CD4-positive, alpha-beta T cell (primary cell): ENCODE data around the gene SLC5A2. TPM values are rescaled to one million over a fixed set of nuclear protein-coding genes. Genes with fewer than 3 reads are reported as not detected.

Experiments used
- ATAC-seq: fragments of 200-7000 bp; cut with Tn5 transposase; one replicate; pipeline ENCODE4 v1.10.0; 2022; ENCODE audit warnings: mild to moderate bottlenecking; ENCODE audit not compliant: poor library complexity
- CTCF ChIA-PET: fragments of 350-600 bp; sonication (Branson Sonifier 250); formaldehyde crosslinking; loops from one replicate; lab custom pipeline; 2021; ENCODE audit warnings: antibody characterized with exemption, inconsistent platforms; lab: Charles Lee
- POLR2A ChIA-PET: fragments of 350-600 bp; sonication (Branson Sonifier 250); formaldehyde crosslinking; loops from one replicate; lab custom pipeline; 2021; ENCODE audit warnings: antibody characterized with exemption, inconsistent platforms; lab: Charles Lee
- DNase-seq, 14 experiments: peaks; one replicate each; pipeline ENCODE4 v3.0.0-alpha.2; 2013 to 2020; ENCODE audit warnings: mixed read lengths in 2 of 14
- H3K27ac ChIP-seq, 2 donors: one replicate each; pipeline versions ENCODE4 v1.5.1 to v1.7.0; 2013; ENCODE audit warnings: low read length in 2 of 2, low read depth in 1 of 2, mild to moderate bottlenecking in 1 of 2
- H3K27me3 ChIP-seq, 2 experiments: 1 replicate in 1 of 2; 2 replicates in 1 of 2; pipeline versions ENCODE4 v1.6.1 to v1.7.0; 2013; ENCODE audit warnings: low read length in 2 of 2, control low read depth in 1 of 2, mild to moderate bottlenecking in 1 of 2, moderate library complexity in 1 of 2; ENCODE audit not compliant: insufficient read depth in 2 of 2, control insufficient read depth in 1 of 2
- H3K36me3 ChIP-seq: one replicate; pipeline ENCODE4 v1.6.1; 2013; ENCODE audit warnings: low read length, control low read depth; ENCODE audit not compliant: insufficient read depth
- H3K4me1 ChIP-seq: one replicate; pipeline ENCODE4 v1.6.1; 2013; ENCODE audit warnings: low read length, control low read depth; ENCODE audit not compliant: insufficient read depth
- H3K4me3 ChIP-seq: one replicate; pipeline ENCODE4 v1.5.1; 2013; ENCODE audit warnings: mild to moderate bottlenecking, low read length, moderate library complexity
- H3K9me3 ChIP-seq, 2 experiments: 1 replicate in 1 of 2; 2 replicates in 1 of 2; pipeline versions ENCODE4 v1.6.1 to v1.7.0; 2013; ENCODE audit warnings: low read length in 2 of 2, mild to moderate bottlenecking in 2 of 2, control low read depth in 1 of 2, moderate library complexity in 1 of 2; ENCODE audit not compliant: control insufficient read depth in 1 of 2, insufficient read depth in 1 of 2
- H3K27ac Mint-ChIP-seq: one replicate; pipeline ENCODE4 v1.8.0; 2020; ENCODE audit warnings: mixed read lengths
- H3K27me3 Mint-ChIP-seq: one replicate; pipeline ENCODE4 v1.8.0; 2021; ENCODE audit warnings: mixed read lengths
- H3K36me3 Mint-ChIP-seq: one replicate; pipeline ENCODE4 v1.8.0; 2021; ENCODE audit warnings: low read depth, mixed read lengths
- H3K4me1 Mint-ChIP-seq: one replicate; pipeline ENCODE4 v1.8.0; 2021; ENCODE audit warnings: low read depth, mixed read lengths
- H3K4me3 Mint-ChIP-seq: one replicate; pipeline ENCODE4 v1.8.0; 2020; ENCODE audit warnings: mild to moderate bottlenecking, mixed read lengths
- H3K9me3 Mint-ChIP-seq: one replicate; pipeline ENCODE4 v1.8.0; 2020; ENCODE audit warnings: mixed read lengths
- CTCF ChIP-seq: fragments of 200-600 bp; IDR thresholded peaks from one replicate; pipeline ENCODE4 v1.8.0; 2022; ENCODE audit warnings: antibody characterized with exemption, mild to moderate bottlenecking
- intact Hi-C, 2 experiments: fragments of 100-400 bp; cut with DNase I in 1 of 2; cut with micrococcal nuclease in 1 of 2; formaldehyde crosslinking; loops; one replicate each; pipeline versions ENCODE4 v1.15.1 to v1.9.0; 2023 to 2025; cut with DNase I, micrococcal nuclease
- total RNA-seq, 174 experiments: library from RNA in 2 of 174; stranded (reverse) in 2 of 174; gene quantifications; one replicate each; pipeline ENCODE4 v1.2.3 and lab custom pipeline; 2021 to 2026

Gene SLC5A2
- total RNA-seq, 2 experiments from 2014 or later, result 4.1 to 5.3 TPM

GRCh38 chr16:31458073-31458843 is 24.7 kb upstream of the SLC5A2 start:
- DNase-seq (peak; percentile 18 to 83 (median 47)), ATAC-seq (peak; percentile 19)
- intact Hi-C loops, result loop anchor here (2.0 to 5.0 kb wide), 6 partner anchors 19 to 409 kb away; partner anchors contain the start of genes RUSF1 (in 1 of the 2), ZNF646 (in 1 of the 2) and ZNF668 (in 1 of the 2)
- Histone ChIP-seq H3K9me3 (peaks cover 0 to 6% of the 10 kb centered on the region in 2 experiments), H3K36me3 (peaks cover 17% of the 10 kb centered on the region), H3K27me3 (no peaks in the 10 kb centered on the region), H3K27ac (peak overlapping the region; percentile 98 to 99), H3K4me1 (peaks cover 61% of the 10 kb centered on the region), H3K4me3 (peak overlapping the region; percentile 97)
- ChIA-PET POLR2A (interaction anchor here (0.6 to 4.4 kb wide), 18 partner anchors 14 to 461 kb away, joined by 3 to 69 read pairs (median 12); partner anchors contain the start of genes FUS, KAT8, PYCARD and RUSF1), CTCF (interaction anchor here (0.5 to 6.2 kb wide), 4 partner anchors 29 to 411 kb away, joined by 3 to 27 read pairs (median 6); no protein-coding TSS in a partner anchor)
- peaks cover 19% of the 10 kb centered on the region for H3K36me3 Mint-ChIP-seq
- no peaks in the 10 kb centered on the region for H3K9me3 Mint-ChIP-seq
- peaks cover 56% of the 10 kb centered on the region for H3K4me1 Mint-ChIP-seq
- peak overlapping the region; percentile 94 for H3K4me3 Mint-ChIP-seq
- TF ChIP-seq CTCF, result no peak
- H3K27me3 Mint-ChIP-seq, result no peaks in the 10 kb centered on the region
- peak overlapping the region; percentile 98 for H3K27ac Mint-ChIP-seq

- DNase-seq (peak; percentile 91 to 99 (median 95)), ATAC-seq (peak; percentile 72)
- Histone ChIP-seq H3K9me3 (peaks cover 0 to 6% of the 10 kb centered on the region in 2 experiments), H3K27me3 (no peaks in the 10 kb centered on the region), H3K4me1 (peaks cover 56% of the 10 kb centered on the region), H3K4me3 (peak within 1 kb of the TSS; percentile 97), H3K36me3 (peaks cover 23% of the 10 kb centered on the region), H3K27ac (peak within 1 kb of the TSS; percentile 98 to 99)
- H3K27me3 Mint-ChIP-seq, result no peaks in the 10 kb centered on the region
- no peaks in the 10 kb centered on the region for H3K9me3 Mint-ChIP-seq
- peak within 1 kb of the TSS; percentile 94 for H3K4me3 Mint-ChIP-seq
- H3K27ac Mint-ChIP-seq, result peak within 1 kb of the TSS; percentile 98
- TF ChIP-seq CTCF, result peak; percentile 71
- peaks cover 49% of the 10 kb centered on the region for H3K4me1 Mint-ChIP-seq
- CTCF ChIA-PET, result interaction anchor here (0.5 to 6.2 kb wide), 6 partner anchors 16 to 410 kb away, joined by 3 to 27 read pairs (median 6); partner anchors contain the start of gene ZNF843
- intact Hi-C loops, result loop anchor here (1.0 to 5.0 kb wide), 8 partner anchors 18 to 536 kb away; partner anchors contain the start of genes RUSF1 (in 2 of the 2), FBXL19 (in 1 of the 2), ZNF646 (in 1 of the 2) and ZNF668 (in 1 of the 2)
- H3K36me3 Mint-ChIP-seq, result peaks cover 26% of the 10 kb centered on the region
- POLR2A ChIA-PET, result interaction anchor here (0.6 to 4.4 kb wide), 22 partner anchors 16 to 556 kb away, joined by 3 to 69 read pairs (median 6); partner anchors contain the start of genes FUS, KAT8, RUSF1 and STX4
These were observed 23.9 kb upstream of the SLC5A2 start, which contains the start of gene ARMC5 for GRCh38 chr16:31458844-31459686. ARMC5 (plus strand) TSS chr16:31459501; CDS start chr16:31459525, 24 bp downstream.
